ENCODE data around the gene LOXHD1.

LOXHD1 gene

DNA sequence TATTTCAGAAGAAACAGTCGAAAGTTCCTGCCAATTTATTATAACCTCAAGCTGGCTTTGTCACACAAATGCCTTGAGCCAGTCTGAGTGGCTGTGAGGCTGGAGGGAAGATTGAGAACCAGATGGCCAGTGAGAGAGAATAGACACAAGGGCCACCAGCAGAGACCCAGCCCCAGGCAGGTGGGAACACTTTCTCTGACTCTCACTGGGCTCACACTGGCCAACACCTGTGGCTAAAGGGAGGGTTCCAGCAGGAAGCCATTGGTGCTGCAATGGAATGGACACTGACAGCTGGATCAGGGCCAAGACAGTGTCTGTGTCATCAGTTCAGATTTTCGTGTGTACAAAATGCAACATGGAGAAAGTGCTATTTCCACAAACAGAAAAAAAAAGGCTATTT lies 29.9 kb downstream of the LOXHD1 start:
- in situ Hi-C loops (cut with HindIII; ENCODE audit: low sequenced_read_pairs), result no loop called here

DNA sequence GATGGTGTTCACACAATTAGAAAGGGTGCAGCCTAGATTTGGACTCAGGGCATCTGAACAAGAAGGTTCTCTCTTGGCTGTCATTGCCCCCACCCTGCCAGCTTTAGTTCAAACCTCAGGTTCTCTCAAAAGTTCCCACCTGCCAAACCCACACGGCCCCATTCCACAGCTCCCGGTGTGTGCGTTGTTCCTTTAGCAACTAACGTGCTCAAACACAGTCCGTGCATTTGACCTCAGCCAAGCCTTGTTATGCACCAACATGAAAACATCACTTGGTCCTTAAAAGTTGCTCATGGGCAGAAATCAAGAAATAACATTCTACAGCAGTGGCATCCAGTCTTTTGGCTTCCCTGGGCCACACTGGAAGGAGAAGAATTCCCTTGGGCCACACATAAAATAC lies 32.0 kb downstream of the LOXHD1 start:
- in situ Hi-C loops (cut with HindIII; ENCODE audit: low sequenced_read_pairs), result no loop called here

DNA sequence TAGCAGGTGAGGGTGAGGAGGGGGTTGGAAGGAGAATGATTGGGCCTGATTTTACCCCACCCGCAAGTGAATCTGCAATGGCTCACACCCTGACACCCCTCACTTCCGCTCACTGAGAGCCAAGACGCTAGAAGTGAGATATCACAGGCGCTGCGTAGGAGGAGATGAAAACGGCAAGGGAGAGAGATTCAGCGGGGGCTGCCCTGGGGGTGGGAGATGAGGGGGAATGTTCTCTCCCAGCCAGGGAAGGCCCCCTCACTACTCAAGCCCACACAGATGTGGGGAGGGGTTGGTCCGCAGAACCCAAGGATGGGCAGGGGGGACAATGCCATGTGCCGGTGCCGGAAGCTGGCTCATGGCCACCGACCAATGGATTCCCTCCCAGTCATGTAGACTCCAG lies 32.9 kb downstream of the LOXHD1 start:
- in situ Hi-C loops (cut with HindIII; ENCODE audit: low sequenced_read_pairs), result no loop called here

DNA sequence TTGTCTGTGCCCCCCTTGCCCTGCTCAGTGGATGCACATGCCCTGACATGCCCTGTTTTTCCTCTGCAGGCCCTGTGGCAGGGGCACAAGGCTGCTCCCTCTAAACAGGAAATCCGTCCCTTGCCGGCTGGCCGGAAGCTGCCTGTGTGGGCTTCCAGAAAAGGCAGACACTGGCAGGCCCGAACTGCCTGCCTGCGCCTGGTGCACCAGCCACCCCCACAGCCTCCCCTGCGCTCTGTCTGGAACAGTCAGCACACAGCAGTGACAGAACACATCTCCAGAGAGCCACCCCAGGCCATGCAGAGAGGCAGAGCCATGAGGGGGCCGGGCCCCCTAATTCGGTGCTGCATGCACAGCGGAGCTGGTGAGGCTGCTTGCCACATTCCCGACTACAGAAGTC lies 33.5 kb downstream of the LOXHD1 start:
- in situ Hi-C loops (cut with HindIII; ENCODE audit: low sequenced_read_pairs), result no loop called here

DNA sequence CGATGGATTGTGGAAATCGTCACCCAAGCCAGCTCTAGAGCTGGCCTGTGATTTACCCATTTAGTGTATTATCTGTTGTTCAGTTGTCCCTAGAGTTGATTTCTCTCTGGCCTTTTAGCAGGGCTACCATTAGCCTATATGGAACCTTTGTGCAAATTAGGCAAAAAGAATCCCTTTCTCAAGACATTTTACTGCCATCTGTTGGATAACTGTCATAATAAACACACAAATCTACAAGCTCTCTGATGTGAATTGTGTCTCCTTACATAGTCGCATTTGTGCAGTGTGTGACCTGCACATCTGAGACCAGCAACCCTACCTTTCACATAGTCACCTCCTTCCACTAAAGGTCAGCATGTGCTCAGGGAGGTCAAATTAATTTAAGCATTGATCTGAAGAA lies 34.0 kb downstream of the LOXHD1 start:
- in situ Hi-C loops (cut with HindIII; ENCODE audit: low sequenced_read_pairs), result no loop called here

DNA sequence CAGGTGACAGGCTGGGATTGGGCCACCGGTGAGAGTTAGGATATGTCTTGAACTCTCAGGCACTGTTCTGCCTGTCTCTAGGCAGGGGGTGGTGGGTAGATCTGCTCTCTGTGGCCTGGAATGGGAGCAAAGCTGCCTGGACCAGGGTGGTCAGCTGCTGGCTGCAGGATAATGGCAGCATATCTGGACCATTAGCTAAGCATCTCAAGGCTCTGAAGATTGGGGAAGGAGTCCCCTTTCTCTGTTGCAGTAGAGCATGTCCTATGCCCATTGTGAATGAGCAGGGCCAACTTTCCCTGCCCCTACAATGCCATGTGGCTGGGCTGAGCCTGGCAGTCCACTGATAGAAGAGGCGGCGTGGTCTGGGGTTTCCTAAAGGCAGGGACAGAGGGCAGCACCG lies 34.6 kb downstream of the LOXHD1 start:
- in situ Hi-C loops (cut with HindIII; ENCODE audit: low sequenced_read_pairs), result no loop called here

DNA sequence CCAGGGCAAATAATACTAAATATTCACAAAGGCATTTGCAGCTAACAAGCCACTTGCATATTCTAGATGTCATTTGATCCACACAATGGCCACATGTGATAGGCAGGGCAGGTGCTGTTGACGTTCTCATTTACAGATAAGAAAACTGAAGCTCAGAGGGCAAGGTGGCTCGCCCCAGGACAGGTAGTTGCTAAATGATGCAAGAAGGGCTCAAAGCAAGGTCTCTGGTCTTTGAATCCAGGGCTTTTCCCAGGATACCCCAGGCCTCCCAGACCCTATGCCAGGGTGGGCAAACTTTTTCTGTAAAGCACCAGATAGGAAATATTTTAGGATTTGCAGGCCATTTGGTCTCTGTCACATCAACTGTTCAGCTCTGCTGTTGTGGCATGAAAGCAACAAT lies 35.1 kb downstream of the LOXHD1 start:
- in situ Hi-C loops (cut with HindIII; ENCODE audit: low sequenced_read_pairs), result no loop called here

DNA sequence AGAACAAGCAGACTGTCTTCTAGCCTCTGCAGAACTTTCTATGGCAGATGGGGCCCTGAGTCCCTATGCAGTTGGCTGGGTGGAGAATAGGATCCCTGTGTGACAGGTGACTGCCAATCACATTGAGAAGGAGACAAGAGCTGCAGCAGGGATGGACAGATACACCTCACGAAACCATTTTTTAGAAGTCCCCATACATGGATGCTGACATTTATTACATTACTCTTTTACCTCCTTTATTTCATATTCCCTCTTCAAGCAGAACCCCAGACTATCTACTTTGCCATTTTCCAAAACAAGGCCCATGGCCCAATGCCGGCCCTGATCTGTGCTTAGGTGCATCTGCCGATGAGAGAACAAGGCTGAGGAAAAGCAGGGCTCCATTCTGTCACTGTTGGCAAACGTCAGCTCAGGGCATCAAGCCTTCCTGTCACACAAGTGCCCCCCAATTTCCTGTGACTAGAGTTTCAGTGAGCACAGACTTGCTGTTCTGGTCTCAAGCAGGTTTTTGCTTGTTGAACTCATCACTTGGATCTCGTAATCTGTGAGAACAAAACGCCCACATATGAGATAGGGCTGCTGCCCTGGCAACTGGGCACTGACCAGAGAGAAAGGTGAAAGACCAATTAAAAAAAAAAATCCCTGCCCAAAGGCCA lies 35.8 kb downstream of the LOXHD1 start:
- in situ Hi-C loops (cut with HindIII; ENCODE audit: low sequenced_read_pairs), result no loop called here

DNA sequence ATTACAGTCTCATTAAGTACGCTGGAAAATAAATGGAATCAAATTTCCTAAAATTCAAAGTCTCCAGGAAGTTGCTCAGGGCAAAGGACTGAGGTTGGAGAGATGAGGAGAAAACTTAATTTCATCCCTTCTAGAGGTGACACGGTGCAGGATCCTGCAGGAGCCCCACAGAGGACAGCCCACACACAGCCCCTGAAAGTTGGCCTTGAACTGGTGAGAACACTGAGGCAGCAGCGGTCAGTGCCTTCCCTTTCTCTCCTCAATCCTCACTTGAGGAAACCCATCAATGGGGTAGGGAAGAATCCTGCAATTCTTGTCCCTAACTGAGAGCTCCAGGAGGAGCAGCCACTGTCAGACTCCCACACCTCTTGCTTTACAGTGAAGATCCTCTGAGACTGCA lies 37.5 kb downstream of the LOXHD1 start:
- in situ Hi-C loops (cut with HindIII; ENCODE audit: low sequenced_read_pairs), result loop anchor here (5.0 kb wide), 1 partner anchor 47 kb away; no protein-coding TSS in a partner anchor

DNA sequence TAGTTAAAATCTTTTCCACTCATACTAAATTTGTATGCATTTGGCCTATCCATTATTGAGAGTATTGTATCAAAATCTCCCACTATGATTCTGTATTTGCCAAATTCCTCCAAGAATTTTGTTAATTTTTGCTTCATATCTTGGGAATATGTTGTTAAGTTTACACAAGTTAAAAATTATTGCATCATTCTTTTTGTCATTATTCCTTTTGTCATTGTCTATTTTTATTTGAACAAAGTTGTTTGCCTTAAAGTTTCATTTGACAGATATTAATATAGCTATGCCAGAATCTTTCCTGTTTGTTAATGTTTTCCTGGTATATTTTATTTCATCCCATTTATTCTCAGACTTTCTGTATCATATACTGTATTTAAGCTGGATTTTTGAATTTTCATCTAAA lies 41.3 kb downstream of the LOXHD1 start:
- in situ Hi-C loops (cut with HindIII; ENCODE audit: low sequenced_read_pairs), result loop anchor here (5.0 kb wide), 1 partner anchor 43 kb away; no protein-coding TSS in a partner anchor

DNA sequence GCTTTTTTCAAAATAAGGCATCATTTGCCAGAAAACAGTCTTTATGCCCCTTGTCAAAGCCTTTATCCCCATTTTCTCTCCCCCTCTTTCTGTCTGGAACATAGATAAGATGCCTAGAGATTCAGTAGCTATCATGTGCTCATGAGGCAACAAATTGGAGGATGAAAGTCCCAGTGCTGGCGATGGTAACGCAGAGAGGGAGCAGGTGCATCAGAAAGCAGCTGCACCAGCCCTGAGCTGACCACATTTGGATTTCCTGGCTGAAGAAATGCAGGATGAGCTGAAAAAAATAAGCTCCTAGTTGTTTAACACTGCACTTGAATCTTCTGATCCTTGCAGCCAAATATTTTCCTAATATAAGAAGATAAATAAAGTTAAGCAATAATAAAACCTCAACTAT lies 48.0 kb downstream of the LOXHD1 start:
- in situ Hi-C loops (cut with HindIII; ENCODE audit: low sequenced_read_pairs), result no loop called here

DNA sequence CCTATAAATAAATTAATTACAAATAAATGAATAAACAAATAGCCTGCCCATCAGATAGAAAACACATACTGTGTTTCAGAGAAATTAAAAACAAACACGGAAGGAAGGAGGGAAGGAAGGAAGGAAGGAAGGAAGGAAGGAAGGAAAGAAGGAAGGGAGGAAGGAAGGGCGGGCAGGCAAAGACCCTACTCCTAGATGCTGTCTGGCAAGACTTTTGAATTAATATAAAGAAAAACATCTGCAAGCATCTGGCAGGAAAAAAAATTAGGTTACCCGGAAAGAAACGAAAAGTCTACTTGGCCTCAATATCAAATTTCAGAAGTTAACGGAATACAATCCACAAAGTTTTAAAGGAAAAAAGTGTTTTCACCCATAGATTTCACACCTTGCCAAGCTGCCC lies 49.1 kb downstream of the LOXHD1 start:
- in situ Hi-C loops (cut with HindIII; ENCODE audit: low sequenced_read_pairs), result no loop called here

DNA sequence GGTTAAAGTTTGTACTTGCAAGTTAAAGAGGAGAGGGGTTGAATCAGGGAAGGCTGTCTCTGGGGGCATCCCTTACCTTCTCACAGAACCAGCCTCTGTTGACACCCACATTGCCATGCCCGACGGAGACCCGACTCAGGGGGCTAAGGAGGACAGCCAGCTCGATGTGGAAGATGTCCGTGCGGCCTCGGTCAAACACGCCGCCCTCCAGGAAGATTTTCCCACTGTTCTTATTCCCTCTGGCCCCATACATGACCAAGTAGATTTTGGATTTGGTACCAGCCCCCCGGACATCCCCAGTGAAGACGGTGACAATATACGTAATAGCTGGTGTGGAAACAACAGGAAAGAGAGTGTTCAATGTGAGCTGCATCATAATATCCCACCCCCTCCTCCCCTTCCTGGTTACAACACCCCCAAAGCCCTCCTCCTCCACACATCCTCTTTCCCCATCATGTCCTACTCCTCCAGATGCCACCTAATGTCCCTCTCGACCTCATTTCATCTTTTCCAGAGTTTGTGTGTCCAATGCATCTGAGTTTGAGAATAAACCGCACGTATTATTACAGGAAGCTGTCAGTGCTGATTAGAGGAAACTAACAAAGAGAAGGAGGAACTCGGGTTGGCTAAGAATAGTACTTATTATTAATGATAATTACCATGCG lies 55.7 kb downstream of the LOXHD1 start:
- in situ Hi-C loops (cut with HindIII; ENCODE audit: low sequenced_read_pairs), result no loop called here

DNA sequence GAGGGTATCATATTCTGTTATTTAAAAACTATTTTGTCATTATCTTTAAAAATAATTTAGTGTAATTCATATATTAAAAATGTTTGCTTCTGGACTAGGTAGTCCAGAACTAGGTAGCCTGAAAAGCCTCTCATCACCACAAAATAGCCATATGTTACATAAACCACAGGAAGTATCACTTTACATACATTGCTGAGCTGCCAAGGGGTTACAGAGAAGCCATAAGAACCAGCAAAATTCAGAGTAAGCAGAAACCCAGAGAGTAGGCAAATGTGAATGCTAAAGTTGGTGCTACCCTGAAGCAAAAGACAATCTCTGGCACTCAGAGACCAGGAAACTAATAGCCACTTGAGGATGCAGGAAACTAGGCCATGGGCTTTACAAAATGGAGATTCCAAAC lies 60.9 kb downstream of the LOXHD1 start:
- in situ Hi-C loops (cut with HindIII; ENCODE audit: low sequenced_read_pairs), result no loop called here

DNA sequence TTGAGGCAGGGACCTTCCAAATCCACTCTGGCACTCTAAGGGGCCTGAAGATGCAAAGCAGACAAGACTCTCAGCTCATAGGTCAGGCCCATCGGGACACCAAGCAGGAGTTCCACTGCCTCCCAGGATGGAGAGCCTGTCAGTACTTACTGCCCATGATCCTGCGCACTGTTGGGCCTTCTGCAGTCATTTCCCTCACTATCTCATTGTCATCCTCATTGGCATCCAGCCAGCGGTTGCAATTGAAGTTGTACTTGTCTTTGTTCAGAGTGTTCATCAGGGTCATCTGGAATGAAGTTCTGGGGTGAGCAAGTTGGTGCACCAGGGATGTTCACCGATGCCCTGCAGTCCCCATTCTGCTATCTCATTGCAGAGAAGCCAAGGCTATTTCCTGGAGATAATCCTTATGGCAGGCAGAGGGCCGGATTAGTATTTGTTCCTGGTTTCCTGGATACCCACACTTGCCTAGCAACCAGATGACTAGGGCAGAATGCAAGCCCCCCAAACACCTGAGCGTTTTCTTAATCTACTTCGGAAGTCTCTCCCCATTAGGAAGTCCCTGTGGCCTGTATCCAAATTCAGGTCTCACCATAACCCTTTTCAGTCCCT lies 65.1 kb downstream of the LOXHD1 start:
- in situ Hi-C loops (cut with HindIII; ENCODE audit: low sequenced_read_pairs), result no loop called here

DNA sequence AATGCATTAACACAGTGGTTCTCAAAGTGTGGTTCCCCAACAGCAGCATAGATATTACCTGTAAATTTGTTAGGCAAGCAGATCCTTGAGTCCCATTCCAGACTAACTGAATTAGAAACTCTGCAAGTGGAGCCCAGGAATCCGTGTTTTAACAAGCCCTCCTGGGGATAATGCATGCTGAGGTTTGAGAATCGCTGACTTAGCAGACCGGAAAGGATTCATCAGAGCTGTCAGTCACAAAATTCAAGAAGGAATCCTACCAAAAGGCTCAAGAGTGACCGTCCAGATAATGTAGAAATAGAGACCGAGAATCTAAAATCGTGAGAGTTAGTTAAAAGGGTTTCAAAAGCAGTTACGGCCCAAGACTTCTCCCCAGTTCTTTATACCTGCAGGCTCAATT lies 66.9 kb downstream of the LOXHD1 start:
- in situ Hi-C loops (cut with HindIII; ENCODE audit: low sequenced_read_pairs), result no loop called here

DNA sequence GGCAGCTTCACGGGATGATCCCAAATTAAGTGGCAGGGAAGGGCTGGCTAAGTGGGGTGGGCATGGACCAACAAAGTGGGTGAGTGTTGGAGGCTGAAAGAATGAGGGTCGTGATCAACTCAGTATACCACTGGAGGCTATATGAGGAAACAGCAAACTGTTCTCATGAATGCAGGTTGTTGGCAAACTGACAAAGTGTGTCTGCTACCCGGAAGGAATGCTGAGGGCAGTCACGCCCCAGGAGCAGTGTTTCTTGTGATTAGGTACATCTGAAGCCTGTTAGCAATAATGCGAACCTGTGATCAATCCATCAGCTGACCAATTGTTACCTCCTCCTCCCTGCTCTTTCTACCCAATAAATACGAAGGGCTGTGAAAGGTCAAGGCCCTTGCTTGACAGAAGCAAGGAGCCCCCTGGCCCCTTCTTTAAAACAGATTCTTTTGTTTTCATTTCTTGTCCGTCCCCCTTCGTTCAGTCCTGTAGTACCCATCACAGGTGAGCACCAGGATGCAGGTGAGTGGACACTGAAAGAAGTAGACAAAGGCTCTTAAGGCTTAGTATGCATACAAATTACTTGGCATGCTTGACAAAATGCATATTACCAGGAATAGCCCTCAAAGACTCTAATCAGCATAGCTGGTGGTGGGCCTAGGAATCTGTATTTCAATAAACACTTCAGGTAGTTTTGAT lies 67.9 kb downstream of the LOXHD1 start:
- in situ Hi-C loops (cut with HindIII; ENCODE audit: low sequenced_read_pairs), result no loop called here

DNA sequence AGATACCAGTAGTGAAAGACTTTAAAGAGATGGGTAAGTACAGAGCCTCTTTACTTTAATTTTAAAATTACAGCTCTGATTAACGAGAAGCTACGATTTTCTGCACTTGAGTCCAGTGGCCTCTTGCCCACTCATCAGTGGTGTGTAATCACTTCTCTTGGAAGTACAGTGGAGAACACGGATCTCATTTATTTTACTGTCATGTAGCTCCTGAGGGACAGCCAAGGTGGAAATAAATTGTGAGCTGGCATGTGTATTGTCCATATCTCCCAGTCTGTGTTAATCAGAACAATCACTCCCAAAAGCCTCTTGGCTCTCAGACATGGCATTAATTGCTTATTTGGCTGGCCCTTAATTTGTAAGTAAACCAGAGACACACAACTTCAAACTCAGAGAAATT lies 69.4 kb downstream of the LOXHD1 start:
- in situ Hi-C loops (cut with HindIII; ENCODE audit: low sequenced_read_pairs), result no loop called here

DNA sequence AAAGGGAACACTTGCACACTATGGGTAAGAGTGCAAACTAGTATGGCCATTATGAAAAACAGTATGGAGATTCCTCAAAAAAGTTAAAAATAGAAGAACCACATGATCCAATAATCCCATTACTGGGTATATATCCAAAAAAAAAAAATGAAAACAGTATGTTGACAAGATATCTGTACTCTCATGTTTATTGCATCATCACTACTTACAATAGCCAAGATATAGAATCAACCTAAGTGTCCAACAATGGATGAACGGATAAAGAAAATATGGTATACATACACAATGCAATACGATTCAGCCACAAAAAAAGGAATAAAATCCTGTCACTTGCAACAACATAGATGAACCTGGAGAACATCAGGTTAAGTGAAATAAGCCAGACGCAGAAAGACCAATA lies 73.3 kb downstream of the LOXHD1 start:
- in situ Hi-C loops (cut with HindIII; ENCODE audit: low sequenced_read_pairs), result no loop called here

DNA sequence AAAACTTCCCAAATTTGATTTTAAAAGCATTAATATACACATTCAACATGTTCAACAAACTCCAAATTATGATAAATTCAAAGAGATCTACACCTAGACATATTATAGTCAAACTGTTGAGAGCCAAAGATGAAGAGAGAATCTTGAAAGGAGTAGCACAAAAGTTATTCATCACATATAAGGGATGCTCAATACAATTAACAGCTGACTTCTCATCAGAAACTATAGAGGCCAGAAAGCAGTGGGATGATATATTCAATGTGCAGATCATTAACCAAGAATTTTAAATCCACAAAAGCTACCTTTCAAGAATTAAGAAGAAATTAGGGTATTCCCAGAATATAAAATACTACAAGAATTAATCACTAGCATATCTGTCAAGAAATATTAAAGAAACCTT lies 75.4 kb downstream of the LOXHD1 start:
- in situ Hi-C loops (cut with HindIII; ENCODE audit: low sequenced_read_pairs), result no loop called here

DNA sequence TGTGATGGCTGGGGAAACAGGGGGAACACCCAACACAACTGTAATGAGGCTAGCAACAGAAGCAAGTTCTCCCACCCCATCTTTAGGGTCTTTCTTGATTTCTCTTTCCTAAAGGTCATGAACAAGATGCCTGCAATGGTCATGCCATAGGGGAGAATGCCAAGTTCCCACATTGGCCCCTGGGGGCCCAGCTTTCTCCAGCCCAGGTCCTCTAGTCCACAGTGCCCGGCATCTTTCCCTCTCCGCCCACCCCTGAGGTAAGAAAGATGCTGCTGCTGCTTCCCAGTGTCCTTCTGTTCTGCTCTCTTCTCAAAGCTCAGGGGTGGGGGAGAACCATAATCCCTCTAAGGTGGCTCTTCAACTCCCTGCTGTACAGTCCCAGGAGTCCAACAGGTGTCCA lies 78.0 kb downstream of the LOXHD1 start:
- in situ Hi-C loops (cut with HindIII; ENCODE audit: low sequenced_read_pairs), result no loop called here

DNA sequence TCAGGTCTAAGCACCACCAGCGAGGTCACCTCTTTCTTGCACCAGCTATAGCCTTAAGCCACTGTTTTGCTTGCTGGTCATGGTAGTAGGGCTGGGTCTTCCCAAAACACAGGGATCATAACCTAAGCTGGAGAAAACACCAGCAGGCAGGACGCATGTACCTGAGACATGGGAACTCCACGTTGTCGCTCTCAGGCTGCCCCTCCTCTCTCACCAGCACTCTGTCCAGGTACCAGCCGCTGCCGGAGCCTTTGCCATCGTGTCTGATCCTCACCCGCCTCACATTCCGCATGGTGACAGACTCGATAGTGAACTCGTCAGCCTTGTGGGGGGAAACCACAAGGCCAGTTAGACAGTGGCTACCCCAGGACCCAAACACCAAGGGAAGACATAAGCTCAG lies 79.5 kb downstream of the LOXHD1 start:
- in situ Hi-C loops (cut with HindIII; ENCODE audit: low sequenced_read_pairs), result no loop called here
